ENCODE results near the gene ZC3H15. TPM values are rescaled to one million over a fixed set of nuclear protein-coding genes. Genes with fewer than 3 reads are reported as not detected.
"Not testable (repeated sequence)": the region's sequence is repeated elsewhere in the genome, so short reads cannot be mapped to it uniquely, and the experiment has no call there.

The ZC3H15 gene
- total RNA-seq, 1 donor from 2014 or later: 64.6 TPM

- no peak for DNase-seq (ENCODE audit: low spot score)
Measured at GRCh38 chr2:186493564-186494085, 7.6 kb downstream of the ZC3H15 start.

DNA sequence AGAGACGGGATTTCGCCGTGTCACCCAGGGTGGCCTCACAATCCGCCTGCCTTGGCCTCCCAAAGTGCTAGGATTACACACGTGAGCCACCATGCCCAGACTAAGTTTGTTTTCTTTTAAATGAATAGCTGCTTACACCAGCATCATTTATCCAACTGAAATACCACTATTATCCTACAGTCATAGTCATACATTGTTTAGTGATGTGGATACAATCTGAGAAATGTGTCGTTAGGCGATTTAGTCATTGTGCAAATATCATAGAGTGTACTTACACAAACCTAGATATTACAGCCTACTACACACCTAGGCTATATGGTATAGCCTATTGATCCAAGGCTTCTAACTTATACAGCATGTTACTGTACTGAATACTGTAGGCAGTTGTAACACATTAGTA, 10.3 kb downstream of the ZC3H15 start:
- DNase-seq (ENCODE audit: low spot score): no peak

GRCh38 chr2:186497928-186498327, 11.9 kb downstream of the ZC3H15 start:
- no peak for DNase-seq (ENCODE audit: low spot score)

GRCh38 chr2:186498834-186499233, 12.8 kb downstream of the ZC3H15 start:
- no peak for DNase-seq (ENCODE audit: low spot score)

GRCh38 chr2:186503827-186504606, 18.0 kb downstream of the ZC3H15 start:
- DNase-seq (ENCODE audit: low spot score): no peak

GRCh38 chr2:186508263-186508662, 22.2 kb downstream of the ZC3H15 start:
- no peak for DNase-seq (ENCODE audit: low spot score)

DNA sequence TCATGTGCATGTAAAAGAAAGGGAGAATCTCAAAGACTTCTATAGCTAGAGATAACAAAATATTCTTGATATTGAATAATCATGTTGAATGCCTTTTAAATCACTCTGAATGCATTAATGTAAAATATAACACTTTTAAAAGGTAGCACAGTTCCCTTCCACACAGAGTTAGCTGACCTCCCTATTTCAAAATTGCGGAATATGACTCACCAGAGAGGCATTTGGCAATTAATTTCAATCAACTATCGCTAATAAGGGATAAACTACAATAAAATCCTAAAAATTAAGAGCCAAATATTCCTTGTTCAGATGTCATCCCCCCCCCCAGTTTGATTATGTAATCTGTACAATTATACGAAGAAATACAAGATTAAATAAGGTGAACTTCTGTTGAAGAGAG, 29.3 kb downstream of the ZC3H15 start:
- no peak for DNase-seq (ENCODE audit: low spot score)

GRCh38 chr2:186516396-186516795, 30.3 kb downstream of the ZC3H15 start:
- no peak for DNase-seq (ENCODE audit: low spot score)

GRCh38 chr2:186517090-186517489, 31.0 kb downstream of the ZC3H15 start:
- DNase-seq (ENCODE audit: low spot score): no peak

- no peak for DNase-seq (ENCODE audit: low spot score)
Measured at GRCh38 chr2:186518291-186518690, 32.2 kb downstream of the ZC3H15 start.

GRCh38 chr2:186518945-186519344, 32.9 kb downstream of the ZC3H15 start:
- DNase-seq (ENCODE audit: low spot score): no peak

GRCh38 chr2:186521570-186522153, 35.6 kb downstream of the ZC3H15 start:
- DNase-seq (ENCODE audit: low spot score): not testable (repeated sequence)

- no peak for DNase-seq (ENCODE audit: low spot score)
Measured at GRCh38 chr2:186522450-186522849, 36.4 kb downstream of the ZC3H15 start.

DNA sequence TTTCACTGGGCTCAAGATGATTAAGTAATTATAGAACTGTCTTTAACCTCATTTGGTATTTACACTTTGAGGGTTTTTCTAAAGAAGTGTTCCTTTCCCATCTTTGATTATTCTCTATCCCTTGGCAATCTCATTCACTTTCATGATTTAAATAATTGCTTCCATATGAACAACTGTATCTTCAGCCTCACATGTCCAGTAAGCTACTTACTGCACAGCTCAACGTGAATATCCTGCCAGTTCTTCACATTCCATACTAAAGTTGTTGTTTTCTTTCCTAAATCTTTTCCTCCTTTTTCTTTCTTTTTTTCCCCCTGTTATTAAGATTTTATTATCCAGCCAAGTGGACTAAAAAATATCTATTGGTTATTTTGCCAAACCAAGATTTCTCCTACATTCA, 37.7 kb downstream of the ZC3H15 start:
- DNase-seq (ENCODE audit: low spot score): no peak

DNA sequence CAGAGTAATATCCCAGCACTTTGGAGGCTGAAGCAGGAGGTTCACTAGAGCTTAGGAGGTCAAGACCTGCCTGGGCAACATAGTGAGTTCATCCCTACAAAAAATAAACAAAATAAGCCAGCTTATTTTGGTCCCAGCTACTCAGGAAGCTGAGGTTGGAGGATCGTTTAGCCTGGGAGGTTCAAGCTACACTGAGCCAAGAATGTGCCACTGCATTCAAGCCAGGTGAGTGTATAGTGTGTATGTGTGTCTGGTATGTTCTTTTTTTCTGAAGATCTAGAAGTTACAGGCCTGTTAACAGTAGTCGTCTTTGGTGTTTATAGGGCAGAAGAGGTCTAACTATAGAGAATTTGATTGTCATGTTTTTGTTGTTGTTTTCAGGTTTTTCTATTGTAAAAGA, 40.2 kb downstream of the ZC3H15 start:
- DNase-seq (ENCODE audit: low spot score): no peak

GRCh38 chr2:186530314-186530713, 44.3 kb downstream of the ZC3H15 start:
- no peak for DNase-seq (ENCODE audit: low spot score)

DNA sequence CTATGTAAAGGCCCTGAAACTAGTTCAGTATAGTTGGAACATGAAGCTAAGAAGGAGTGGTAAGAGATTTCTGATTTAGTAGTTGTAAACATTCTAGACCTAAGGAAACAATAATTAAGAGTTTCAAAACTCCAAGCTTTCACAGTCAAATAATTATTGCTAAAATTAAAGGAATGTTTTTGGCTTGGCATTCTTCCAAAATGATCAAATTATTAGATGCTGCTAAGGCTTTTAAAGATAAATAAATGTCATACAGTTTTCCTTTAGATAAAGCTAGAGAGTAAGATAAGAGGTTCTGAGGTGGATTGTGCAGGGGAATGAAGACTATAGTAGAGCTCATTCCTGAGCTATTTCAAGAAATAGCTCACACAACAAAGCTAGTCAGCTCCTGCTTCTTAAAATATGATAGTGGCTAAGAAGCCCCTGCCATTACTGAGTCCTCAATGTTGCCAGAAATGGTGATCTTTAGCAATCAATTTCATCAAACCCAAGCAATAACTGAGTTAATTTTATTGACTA, 45.3 kb downstream of the ZC3H15 start:
- DNase-seq (ENCODE audit: low spot score): no peak

DNA sequence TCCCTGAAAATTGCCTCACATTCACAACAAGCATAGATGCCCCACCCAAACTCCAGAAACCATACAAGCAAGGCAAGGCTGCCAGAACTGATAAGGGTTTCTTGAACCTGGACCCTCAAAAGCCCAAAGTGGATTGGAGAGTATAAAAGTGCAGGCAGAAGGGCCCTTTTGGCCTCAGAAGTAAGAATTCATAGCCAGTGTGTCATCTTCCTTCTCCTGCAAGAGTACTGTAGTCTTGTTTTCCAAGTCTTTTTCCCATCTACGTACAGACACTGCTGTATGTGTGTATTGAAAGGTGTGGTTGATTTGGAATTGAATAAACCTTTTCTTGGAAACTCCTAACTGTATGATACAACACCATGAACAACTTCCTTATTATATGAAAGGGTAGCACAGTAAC, 46.8 kb downstream of the ZC3H15 start:
- DNase-seq (ENCODE audit: low spot score): no peak

DNA sequence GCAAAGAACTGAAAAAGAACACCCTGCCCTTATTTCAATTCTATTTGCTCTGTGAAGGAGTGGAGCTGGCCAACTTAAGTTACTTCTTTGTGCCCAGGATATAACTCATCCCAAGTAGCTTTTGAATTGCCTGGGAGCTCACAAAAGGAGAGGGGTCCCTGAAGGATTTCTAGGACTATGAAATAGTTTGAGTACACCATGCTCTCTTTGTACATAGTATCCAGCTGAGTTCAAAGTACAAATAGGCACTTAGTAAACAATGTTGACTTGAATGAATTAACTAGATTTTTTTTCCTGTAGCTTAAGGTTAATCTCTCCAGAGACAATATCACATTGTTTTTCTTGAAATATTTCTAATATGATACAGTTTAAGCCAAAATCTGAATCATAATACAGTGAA, 47.7 kb downstream of the ZC3H15 start:
- no peak for DNase-seq (ENCODE audit: low spot score)

DNA sequence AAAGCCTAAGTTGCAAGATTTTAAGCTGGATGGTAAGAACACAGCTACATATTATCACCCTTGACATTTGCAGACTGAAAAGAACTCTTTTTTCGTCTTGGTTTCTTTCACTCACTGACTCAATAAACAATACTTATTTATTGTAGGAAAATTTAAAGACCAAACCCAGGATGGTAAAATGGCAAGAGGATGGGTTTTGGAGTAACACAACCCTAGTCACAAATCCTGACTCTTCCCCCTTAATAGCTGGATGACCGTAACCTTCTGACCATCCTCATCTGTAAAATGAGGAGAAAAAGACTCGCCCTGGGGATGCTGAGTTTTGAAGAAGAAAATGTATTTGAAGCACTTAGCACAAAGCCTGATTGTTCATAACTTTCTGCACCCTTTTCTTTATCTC, 48.3 kb downstream of the ZC3H15 start:
- DNase-seq (ENCODE audit: low spot score): no peak

DNA sequence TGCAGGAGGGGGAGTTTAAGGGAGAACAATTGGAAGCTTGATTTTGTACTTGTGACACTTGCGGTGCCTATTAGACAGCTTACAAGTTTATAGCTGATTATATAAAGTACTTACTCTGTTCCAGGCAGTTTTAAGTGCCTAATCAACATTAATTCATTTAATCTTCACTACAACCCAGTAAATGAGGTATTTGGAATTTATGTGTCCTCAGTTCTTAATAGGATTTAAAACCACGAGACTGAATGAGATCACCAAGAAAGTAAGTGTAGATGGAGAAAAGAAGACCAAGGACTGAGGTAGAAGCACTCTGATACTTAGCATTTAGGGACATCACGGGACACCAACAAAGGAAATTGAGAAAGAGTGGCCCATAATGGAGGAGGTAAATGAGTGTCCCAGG, 49.8 kb downstream of the ZC3H15 start:
- DNase-seq (ENCODE audit: low spot score): no peak

- DNase-seq (ENCODE audit: low spot score): no peak
Measured at GRCh38 chr2:186537019-186537418, 51.0 kb downstream of the ZC3H15 start.

- DNase-seq (ENCODE audit: low spot score): no peak
Measured at GRCh38 chr2:186540941-186541340, 54.9 kb downstream of the ZC3H15 start.
